GM19043 (cell line): Measurements from ENCODE around the gene CLCN7.
"Not testable (repeated sequence)": the region's sequence is repeated elsewhere in the genome, so short reads cannot be mapped to it uniquely, and the experiment has no call there.

Source experiments
- ATAC-seq: cut with Tn5 transposase; IDR thresholded peaks from one replicate; pipeline ENCODE4 v1.9.1; 2021; ENCODE audit warnings: low read depth; ENCODE audit not compliant: unreplicated experiment

CLCN7 gene

DNA sequence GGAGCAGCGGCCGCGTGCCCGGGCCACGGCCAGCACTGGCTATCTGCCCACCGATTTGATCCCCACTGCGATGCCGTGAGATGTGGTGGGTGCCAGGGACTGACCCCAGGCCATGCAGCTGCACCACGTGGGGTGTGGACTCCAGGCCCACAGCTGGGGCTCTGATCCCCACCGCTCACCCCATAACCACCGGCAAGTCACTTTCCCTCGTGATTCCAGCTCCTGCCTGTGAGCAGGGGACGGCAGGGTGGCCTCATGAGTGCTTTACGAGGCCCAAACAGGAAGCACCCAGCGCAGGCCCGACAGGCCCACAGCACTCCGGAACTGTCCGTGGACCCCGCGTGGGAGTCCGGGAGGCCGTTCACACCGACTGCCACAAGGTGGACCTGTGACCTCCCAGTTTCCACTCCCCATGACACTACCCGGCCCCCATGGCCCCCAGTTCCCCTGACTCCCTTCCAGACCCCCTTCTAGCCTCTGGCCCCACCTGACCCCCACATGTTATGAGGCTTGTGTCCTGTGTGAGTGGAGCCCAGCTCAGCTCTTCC, 13.3 kb upstream of the CLCN7 start:
- ATAC-seq = no peak

DNA sequence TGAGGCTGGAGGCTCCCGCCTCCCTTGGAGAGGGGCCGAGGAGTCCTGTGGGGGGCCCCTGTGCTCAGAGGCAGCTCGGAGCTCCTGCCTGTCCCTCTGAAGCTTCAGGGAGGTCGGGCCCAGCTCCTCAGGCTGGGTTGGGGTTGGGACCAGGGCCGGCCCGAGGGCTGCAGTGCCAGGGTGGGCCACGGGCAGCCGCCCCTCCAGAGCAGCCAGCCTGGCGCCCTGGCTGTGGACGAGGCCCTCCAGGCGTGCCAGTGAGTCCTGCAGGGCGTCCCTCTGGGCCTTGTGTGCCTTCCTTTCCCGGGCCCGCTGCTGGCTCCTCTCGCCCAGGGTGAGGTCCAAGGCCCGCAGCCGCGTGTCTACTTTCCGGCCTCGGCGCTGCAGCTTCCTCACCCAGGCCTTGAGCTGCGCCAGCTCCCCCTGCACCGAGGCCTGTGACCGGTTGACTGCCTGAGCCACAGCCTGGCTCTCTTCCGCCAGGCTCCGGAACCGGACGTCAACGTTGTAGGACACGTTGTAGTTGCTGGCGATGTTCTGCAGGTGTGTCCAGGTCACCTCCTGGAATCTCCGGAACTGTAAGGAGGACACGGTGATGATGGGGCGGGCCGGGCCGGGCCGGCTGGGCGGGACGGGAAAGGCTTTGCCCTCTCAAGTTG, 12.7 kb upstream of the CLCN7 start:
- no peak for ATAC-seq

DNA sequence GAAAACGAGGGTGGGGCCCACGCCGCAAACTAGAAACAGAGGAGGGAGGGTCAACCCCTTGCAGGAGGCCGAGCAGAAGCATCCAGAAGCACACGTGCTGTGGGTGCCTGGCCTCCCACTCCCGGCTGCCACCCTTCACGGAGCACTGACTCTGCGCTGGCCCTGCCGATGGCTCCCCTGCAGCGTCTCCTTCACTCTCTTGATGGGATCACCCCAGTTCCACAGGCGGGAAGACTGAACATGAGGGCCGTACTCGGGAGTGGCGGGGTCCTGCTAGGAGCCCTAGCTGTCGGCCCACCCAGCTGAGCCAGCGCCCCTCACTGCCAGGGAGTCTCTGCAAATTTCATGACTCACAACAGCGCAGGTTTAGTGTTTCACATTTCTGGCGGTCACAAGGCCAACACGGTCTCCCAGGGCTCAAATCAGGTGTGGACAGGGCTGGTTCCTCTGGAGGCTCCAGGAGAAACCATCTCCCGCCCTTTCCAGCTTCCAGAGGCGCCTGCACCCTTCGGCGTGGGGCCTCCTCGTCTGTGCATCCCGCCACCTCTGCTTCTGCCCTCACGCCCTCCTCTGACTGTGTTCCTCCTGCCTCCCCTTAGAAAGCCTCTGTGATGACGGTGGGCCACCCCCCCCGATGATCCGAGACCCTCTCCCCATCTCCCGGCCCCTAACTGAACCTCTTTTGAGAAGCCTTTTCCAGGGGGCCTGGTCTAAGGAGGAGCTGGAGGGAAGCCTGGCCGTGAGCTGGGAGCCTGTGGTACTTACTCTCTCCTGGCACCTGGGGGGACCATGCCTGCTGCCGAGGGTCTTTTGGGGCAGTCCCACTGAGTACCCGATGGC, 11.9 kb upstream of the CLCN7 start:
- ATAC-seq = no peak

DNA sequence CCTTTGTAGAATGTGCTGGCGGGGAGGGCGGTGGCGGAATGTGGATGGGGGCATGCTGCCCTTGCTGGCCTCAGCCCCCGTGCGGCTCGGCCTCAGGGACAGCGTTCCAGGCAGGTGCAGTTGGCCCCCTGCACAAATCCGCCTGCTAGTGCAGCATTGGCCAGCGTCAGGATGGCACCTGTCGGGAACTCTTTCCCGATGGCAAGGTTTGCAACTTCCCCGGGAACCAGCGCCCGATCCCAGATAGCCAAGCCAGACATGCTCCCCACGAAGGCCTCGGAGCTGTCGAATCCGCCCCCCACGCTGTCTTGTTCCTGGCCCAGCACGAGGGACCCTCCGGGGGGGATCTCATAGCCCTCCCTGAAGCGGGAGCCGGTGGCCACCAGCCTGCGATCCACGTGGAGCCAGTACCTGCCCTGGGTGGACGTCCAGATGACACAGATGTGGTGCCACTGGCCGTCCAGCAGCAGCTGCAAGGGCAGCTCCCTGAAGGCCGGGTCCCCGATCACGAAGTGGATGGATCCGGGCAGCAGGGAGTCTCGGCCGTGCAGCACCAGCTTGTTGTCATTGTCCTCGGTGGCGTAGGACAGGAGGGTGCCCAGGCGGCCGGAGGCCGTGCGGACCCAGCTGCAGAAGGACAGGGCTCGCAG, 11.1 kb upstream of the CLCN7 start:
- ATAC-seq = no peak

DNA sequence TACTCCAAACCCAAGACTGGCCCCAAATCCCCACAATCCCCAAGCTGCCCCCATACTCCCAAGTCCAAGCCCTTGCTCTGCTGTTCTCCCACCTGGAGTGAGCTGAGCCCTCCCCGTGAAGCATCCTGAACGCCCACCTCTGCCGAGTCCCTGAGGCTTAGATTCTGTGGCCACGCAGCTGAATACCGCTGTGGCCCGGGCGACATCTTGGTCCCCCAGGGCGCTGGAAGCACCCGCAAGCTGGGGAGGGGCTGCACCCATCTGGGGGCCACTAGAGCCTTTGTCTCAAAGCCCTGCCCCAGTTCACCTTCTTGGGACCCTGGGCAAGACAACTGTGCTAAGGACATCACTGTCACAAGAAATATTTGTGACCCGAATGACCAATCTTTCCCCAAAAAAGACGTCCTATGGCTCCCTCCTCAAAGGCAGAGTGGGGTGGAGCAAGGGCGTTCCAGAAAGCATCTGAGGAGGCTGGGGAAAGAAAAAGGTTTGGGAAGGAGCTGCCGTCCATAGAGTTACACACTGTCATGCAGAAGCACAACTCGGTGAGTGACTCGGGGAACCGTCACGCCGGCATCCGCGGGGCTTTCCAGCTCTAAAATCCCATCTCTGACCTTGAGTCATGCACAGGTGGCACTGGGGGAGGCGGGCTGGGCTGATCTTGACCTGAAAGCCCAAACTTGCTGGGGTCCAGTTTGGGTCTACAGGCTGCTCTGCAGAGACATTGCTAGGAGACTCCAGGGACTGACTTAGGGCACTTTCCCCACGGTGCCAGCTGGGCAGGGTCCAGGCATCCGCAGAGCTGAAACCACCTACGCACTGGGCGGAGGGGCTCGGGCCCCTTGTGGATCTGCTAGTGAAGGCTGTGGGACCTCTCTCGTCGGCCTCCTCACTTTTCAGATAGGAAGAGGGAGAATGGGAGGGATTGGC, 7.3 kb upstream of the CLCN7 start:
- ATAC-seq = no peak

DNA sequence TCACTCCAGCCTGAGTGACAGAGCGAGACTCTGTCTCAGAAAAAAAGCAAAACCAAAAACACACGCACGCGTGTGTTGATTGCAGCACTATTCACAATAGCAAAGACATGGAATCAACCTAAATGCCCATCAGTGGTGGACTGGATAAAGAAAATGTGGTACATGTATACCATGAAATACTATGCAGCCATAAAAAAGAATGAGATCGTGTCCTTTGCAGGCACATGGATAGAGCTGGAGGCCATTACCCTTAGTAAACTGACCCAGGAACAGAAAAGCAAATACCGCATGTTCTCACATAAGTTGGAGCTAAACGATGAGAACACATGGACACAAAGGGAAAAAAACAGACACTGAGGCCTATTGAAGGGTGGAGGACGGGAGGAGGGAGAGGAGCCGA, 4.1 kb upstream of the CLCN7 start:
- ATAC-seq = not testable (repeated sequence)

DNA sequence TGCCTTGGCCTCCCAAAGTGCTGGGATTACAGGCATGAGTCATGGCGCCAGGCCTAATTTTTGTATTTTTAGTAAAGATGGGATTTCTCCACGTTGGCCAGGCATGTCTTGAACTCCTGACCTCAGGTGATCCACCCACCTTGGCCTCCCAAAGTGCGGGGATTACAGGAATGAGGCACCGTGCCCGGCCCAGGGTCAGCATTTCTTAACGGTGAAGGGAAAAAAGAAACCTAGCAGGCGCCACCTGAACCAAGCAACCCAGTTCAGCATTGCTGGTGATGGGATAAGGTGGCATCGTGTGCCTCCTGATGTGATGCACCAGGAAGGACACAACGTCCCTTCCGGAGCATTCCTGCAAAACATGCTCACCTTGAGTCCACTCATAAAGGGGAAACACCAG, 2.2 kb upstream of the CLCN7 start:
- ATAC-seq = no peak

DNA sequence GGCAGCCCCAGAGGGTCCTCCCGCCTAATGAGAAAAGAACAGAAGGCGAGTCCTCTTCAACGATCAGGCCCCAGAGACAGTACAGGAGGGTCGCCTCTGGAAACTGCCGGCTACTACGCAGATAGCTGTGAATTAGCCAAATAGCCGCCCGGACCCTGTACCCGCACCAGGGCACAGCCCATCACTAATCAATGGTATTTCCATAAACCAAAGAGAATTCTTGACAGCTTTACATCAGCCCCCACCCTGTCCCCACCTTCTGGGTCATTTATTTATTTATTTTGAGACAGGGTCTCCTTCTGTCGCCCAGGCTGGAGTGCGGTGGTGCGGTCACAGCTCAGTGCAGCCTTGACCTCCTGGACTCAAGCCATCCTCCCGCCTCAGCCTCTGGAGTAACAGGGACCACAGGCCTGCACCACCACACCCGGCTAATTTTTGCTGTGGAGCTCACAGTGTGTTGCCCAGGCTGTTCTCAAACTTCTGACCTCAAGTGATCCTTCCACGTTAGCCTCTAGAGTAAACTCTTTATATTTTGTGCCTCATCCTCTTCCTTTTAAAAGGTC, 805 bp upstream of the CLCN7 start:
- no peak for ATAC-seq

DNA sequence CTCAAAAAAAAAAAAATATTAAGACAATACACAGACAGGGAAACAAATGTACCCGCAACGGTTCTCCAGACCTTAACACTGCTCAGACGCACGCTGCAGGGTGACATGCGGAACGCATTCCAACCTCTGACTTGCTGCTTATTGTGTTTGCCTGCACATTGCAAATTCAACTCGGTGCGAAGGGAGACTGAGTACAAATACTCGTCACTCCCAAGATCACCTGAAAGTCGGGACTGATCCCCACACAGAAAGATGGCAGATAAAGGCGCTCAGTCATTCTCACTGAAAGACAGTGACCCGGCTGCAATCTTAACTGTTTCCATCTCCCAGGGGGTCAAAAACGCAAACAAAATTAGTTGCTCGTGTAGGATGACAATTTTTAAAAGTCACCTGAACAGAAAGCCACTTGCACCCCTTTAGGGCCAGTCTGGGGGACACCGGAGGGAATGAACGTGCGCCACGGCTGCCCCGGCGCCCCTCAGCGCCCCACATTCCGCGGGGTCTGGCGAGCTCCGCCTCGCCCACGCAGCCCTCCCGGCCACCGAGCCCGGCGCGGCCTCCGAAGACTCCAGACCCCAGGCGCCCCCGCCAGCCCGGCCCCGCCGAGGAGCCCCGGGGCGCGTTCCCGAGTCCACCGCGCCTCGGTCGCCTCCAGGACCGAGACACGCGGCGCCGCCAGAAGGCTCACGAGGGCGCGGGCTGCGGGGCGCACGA, 589 bp downstream of the CLCN7 start:
- ATAC-seq = peak; percentile 9

DNA sequence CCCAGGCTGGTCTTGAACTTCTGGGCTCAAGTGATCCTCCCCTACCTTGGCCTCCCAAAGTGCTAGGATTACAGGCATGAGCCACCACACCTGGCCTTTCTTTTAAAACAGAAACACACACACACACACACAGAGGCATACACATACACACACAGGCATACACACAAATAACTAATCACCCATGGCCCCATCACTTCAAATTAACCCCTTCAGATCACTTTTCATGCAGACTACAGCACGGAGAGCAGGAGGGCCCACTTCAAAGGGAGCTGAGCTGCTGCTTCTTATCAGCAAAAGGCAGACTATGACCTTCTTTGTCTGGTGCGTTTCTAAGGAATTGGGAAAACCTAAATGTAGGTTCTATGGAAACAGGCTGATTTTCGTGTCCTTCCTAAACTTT, 1.9 kb downstream of the CLCN7 start:
- ATAC-seq = no peak

DNA sequence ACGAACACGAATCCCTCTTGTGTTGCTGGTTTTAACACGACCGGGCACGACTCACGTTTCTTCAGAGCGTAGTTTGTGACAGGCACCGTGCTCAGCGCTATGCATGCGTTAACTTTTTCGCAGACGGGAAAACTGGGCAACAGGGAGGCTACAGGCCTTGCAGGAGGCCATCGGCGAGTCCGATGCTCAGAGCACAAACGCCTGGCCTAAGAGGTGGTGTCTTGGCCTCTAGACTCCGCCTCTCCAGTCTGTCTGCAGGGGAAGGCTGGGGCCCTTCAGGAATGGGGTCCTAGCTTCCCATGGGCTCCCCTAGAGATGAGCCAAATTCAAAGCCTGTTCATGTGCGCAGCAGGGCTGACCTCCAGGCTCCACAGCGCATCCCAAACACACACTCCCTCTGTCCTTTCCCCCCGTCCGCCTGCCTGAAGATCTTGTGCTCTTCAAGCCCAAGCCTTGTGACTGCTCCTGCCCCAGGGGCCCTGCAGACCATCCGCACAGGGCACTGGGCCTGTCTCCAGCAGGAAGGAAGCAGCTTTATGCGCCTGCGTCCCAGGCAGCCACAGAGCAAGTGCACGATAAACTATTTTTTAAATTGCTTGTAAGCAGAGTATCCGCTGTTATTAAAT, 3.1 kb downstream of the CLCN7 start:
- no peak for ATAC-seq

DNA sequence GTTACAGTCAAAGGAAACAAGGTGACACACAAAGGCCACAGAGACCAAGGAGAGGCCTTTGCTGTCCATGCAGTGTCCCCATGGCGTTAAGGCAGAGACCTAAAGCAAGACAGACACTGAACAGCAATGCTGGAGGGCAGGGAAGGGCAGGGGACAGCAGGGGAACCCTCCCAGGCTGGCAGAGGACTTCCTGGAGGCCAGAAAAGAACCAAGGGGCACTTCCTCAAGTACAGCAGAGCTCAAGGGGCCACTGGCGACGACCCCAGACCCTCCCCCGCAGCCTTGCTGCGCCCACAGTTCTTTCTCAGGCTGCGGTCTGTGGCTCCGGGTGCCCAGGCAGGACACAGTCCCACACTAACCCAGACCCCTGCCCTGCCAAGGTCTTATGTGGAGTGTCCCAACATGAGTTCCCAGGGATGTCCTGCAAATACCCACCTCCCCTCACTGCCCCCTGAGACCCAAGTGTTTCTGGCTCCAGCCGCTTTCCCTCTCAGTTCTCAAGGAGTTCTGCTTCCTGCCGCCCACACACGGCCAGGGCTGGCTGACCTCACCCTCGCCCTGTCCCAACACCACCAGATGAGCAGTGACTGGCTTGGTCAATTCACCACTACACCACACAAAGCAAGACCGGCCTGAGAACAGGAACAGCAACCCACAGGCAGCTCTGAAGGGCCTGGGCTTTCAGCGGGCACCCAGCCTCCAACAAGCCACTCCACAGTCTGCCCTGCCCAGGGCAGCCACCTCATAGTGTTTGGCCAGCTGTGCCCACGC, 4.2 kb downstream of the CLCN7 start:
- no peak for ATAC-seq

DNA sequence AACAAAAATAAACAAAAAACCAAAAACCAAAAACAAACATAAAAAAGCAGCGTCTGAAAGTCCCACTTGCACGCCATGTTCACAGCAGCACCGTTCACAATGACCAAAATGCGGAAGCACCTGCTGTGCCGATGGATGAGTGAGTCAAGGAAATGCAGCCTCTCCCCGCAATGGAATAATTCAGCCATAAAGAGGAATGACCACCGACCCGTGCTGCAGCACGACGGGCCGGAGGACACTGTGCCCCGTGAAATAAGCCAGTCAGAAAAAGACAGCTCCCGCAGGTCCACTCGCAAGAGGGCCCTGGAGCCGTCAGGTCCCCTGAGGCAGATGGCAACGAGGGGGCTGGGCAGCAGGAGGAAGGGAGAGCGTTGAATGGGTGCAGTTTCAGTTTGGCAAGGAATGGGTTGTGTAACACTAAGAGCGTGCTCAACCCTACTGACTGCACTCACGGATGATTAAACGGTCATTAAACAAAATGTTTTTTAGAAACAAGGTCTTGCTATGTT, 5.1 kb downstream of the CLCN7 start:
- no peak for ATAC-seq

DNA sequence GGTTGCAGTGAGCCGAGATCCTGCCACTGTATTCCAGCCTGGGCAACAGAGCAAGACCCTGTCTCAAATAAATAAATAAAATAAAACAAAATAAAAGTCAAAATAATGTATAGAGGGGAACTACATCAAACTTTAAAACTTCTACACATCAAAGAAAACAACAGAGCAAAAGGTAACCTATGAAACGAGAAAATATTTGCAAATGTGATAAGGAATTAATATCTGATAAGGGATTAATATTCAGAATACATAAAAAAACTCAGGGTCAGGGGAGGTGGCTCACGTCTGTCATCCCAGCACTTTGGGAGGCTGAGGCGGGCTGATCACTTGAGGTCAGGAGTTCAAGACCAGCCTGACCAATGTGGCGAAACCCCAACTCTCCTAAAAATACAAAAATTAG, 5.7 kb downstream of the CLCN7 start:
- not testable (repeated sequence) for ATAC-seq

DNA sequence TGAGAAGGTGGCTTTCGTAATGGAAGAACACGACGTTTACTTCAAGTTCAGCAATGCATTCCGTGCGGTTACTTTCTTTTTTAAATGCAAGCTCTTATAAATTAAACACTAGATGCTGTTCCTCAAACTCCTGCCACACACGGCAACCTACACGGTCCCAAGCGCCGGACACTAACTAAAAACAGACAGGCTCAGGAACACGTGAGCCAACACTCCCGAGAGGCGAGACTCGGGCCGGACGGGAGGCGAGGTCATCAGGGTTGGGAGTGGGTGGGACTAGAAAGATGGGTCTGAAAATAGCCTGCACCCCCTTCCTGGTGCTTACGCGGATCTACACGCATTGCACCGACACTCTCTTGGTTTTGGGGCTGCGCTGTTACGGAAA, 6.4 kb downstream of the CLCN7 start:
- ATAC-seq = no peak

DNA sequence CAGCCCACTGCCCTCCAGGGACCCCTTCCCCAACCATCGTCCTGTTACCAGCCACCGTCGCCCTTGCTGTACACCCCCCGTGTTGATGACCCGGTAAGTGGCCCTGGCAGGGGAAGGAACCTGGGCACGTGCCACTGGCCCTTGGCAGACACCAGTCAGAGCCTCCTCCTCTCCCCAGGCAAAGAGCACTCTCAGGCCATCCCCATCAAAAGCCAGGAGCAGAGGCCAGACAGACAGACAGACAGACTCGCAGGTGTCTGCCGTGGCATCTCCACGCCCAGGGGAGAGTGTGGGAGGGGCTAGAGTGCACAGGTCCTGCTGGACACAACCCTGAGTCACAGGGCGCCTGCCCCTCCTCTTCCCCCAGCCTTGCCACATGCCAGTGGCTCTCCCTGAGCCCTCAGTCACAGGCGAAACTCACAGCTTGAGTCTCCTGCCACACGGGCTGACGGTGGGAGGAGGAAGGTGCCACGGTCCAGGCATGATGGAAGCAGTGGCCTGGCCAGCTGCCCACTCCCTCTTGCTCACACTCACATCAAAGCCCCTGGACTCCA, 7.8 kb downstream of the CLCN7 start:
- ATAC-seq = no peak

DNA sequence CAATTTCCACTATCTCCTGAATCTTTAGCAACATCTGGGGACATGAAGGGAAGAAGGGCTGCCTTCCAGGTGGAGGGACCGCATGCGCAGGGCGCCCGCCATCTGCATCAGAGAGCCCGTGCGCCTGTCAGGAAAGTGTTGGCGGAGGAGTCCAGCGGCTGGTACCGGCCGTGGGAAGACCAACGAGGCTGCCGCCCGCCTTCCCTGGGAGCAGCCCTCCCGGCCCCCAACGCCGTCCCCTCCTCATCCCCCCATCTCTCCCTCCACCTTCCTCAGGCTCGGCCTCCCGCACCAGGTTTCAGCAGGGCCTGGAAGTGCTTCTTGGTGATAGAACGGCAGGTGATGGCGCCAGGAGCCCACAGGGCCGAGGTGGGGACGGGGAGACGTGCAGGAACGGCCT, 8.8 kb downstream of the CLCN7 start:
- no peak for ATAC-seq

DNA sequence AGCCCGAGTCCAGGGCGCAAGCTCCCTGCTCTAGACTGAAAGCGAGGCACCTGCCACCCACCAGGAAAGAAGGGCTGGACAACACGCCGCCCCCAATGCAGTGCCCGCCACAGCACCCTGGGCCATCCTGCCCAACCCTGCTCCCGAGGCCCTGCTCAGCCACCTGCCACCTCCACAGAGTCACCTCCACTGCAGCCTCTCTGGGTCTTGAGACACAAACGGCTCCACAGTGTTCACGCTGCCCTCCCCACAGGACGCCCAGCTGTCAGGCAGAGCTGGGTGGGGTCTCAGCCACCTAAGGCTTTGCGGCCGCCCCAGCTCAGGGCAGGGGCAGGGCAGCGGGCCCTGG, 9.3 kb downstream of the CLCN7 start:
- no peak for ATAC-seq
